ENCODE data around the gene NUDCD2.

DNA sequence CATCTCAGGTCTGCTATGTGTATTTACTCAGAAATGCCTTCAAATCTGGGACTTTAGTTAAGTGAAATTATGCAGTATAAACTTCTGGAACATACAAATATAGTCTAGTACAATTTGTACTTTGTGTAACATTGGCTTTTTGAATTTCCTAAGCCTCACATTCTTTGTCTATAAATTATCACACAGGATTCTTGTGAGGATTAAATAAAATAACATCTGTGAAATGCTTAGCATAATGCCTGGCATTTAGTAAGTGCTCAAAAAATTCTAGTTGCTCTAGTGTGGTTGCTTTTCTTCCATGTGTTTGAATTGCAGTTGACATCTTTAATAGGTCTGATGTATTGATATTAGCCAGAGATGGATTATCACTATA is 3.1 kb upstream of the NUDCD2 start:
- TF ChIP-seq, protein P1, sequence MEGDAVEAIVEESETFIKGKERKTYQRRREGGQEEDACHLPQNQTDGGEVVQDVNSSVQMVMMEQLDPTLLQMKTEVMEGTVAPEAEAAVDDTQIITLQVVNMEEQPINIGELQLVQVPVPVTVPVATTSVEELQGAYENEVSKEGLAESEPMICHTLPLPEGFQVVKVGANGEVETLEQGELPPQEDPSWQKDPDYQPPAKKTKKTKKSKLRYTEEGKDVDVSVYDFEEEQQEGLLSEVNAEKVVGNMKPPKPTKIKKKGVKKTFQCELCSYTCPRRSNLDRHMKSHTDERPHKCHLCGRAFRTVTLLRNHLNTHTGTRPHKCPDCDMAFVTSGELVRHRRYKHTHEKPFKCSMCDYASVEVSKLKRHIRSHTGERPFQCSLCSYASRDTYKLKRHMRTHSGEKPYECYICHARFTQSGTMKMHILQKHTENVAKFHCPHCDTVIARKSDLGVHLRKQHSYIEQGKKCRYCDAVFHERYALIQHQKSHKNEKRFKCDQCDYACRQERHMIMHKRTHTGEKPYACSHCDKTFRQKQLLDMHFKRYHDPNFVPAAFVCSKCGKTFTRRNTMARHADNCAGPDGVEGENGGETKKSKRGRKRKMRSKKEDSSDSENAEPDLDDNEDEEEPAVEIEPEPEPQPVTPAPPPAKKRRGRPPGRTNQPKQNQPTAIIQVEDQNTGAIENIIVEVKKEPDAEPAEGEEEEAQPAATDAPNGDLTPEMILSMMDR (IDR thresholded peaks at IDR 0.05) = no peak
- TF ChIP-seq POLR2A (IDR thresholded peaks at IDR 0.05) = no peak
